Activated T-helper 9 cell treated with anti-CD3 and anti-CD28 coated beads, Interleukin-2, amount 50 U/mL, for 16 hours (primary cell): ENCODE data around the gene ANKRD65.
"Not testable (repeated sequence)": the region's sequence is repeated elsewhere in the genome, so short reads cannot be mapped to it uniquely, and the experiment has no call there.

Experiments used
- DNase-seq: peaks from one replicate; pipeline ENCODE4 v3.0.0-alpha.2; 2020; ENCODE audit warnings: low read depth

ANKRD65 gene

GRCh38 chr1:1370094-1370493 lies 51.0 kb downstream of the ANKRD65 start:
- DNase-seq: not testable (repeated sequence)
